ENCODE results near the gene PARD6B.
"Not testable (repeated sequence)": the region's sequence is repeated elsewhere in the genome, so short reads cannot be mapped to it uniquely, and the experiment has no call there.

The PARD6B gene

GRCh38 chr20:50708845-50709635 lies 22.3 kb upstream of the PARD6B start:
- Histone ChIP-seq H3K36me3 (ENCODE audit: control insufficient read depth, low read depth, low read length) (no peaks in the 10 kb centered on the region), H3K9me3 (ENCODE audit: control insufficient read depth, low read depth, low read length) (no peaks in the 10 kb centered on the region), H3K27me3 (ENCODE audit: control insufficient read depth, insufficient read depth, low read length) (no peaks in the 10 kb centered on the region), H3K9ac (ENCODE audit: low read length) (no peak overlapping the region), H3K27ac (ENCODE audit: low read length) (no peak overlapping the region), H3K4me1 (ENCODE audit: control insufficient read depth, low read depth, low read length) (peaks cover 8% of the 10 kb centered on the region), H3K4me3 (ENCODE audit: low read length) (no peak overlapping the region)

DNA sequence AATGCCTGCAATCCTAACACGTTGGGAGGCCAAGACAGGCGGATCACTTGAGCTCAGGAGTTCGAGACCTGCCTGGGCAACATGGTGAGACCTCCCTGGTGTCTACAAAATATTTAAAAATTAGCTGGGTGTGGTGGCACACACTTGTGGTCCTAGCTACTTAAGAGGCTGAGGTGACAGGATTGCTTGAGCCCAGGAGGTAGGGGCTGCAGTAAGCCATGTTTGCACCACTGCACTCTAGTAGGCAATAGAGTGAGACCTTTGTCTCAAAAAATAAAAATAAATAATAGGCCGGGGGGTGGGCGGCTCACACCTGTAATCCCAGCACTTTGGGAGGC lies 21.8 kb upstream of the PARD6B start:
- H3K9ac ChIP-seq (ENCODE audit: low read length) = no peak overlapping the region
- no peak overlapping the region for H3K4me3 ChIP-seq (ENCODE audit: low read length)
- H3K4me1 ChIP-seq (ENCODE audit: control insufficient read depth, low read depth, low read length) = peaks cover 7% of the 10 kb centered on the region
- H3K9me3 ChIP-seq (ENCODE audit: control insufficient read depth, low read depth, low read length) = no peaks in the 10 kb centered on the region
- no peaks in the 10 kb centered on the region for H3K36me3 ChIP-seq (ENCODE audit: control insufficient read depth, low read depth, low read length)
- no peak overlapping the region for H3K27ac ChIP-seq (ENCODE audit: low read length)
- no peaks in the 10 kb centered on the region for H3K27me3 ChIP-seq (ENCODE audit: control insufficient read depth, insufficient read depth, low read length)

GRCh38 chr20:50710492-50711063 lies 20.8 kb upstream of the PARD6B start:
- Histone ChIP-seq H3K4me3 (ENCODE audit: low read length) (no peak overlapping the region), H3K9ac (ENCODE audit: low read length) (no peak overlapping the region), H3K27ac (ENCODE audit: low read length) (no peak overlapping the region), H3K9me3 (ENCODE audit: control insufficient read depth, low read depth, low read length) (no peaks in the 10 kb centered on the region), H3K4me1 (ENCODE audit: control insufficient read depth, low read depth, low read length) (peaks cover 3% of the 10 kb centered on the region), H3K36me3 (ENCODE audit: control insufficient read depth, low read depth, low read length) (no peaks in the 10 kb centered on the region), H3K27me3 (ENCODE audit: control insufficient read depth, insufficient read depth, low read length) (no peaks in the 10 kb centered on the region)

GRCh38 chr20:50711113-50711825 lies 20.1 kb upstream of the PARD6B start:
- no peak overlapping the region for H3K27ac ChIP-seq (ENCODE audit: low read length)
- H3K36me3 ChIP-seq (ENCODE audit: control insufficient read depth, low read depth, low read length) = no peaks in the 10 kb centered on the region
- H3K27me3 ChIP-seq (ENCODE audit: control insufficient read depth, insufficient read depth, low read length) = no peaks in the 10 kb centered on the region
- H3K4me3 ChIP-seq (ENCODE audit: low read length) = no peak overlapping the region
- no peak overlapping the region for H3K9ac ChIP-seq (ENCODE audit: low read length)
- no peaks in the 10 kb centered on the region for H3K9me3 ChIP-seq (ENCODE audit: control insufficient read depth, low read depth, low read length)
- H3K4me1 ChIP-seq (ENCODE audit: control insufficient read depth, low read depth, low read length) = peaks cover 3% of the 10 kb centered on the region

- Histone ChIP-seq H3K9me3 (ENCODE audit: control insufficient read depth, low read depth, low read length) (no peaks in the 10 kb centered on the region), H3K27me3 (ENCODE audit: control insufficient read depth, insufficient read depth, low read length) (no peaks in the 10 kb centered on the region), H3K4me3 (ENCODE audit: low read length) (no peak overlapping the region), H3K4me1 (ENCODE audit: control insufficient read depth, low read depth, low read length) (peaks cover 5% of the 10 kb centered on the region), H3K9ac (ENCODE audit: low read length) (no peak overlapping the region), H3K36me3 (ENCODE audit: control insufficient read depth, low read depth, low read length) (no peaks in the 10 kb centered on the region), H3K27ac (ENCODE audit: low read length) (no peak overlapping the region)
Measured at GRCh38 chr20:50712771-50713656, 18.4 kb upstream of the PARD6B start.

- no peaks in the 10 kb centered on the region for H3K9me3 ChIP-seq (ENCODE audit: control insufficient read depth, low read depth, low read length)
- no peak overlapping the region for H3K27ac ChIP-seq (ENCODE audit: low read length)
- no peak overlapping the region for H3K4me3 ChIP-seq (ENCODE audit: low read length)
- H3K9ac ChIP-seq (ENCODE audit: low read length) = no peak overlapping the region
- H3K27me3 ChIP-seq (ENCODE audit: control insufficient read depth, insufficient read depth, low read length) = no peaks in the 10 kb centered on the region
- peaks cover 9% of the 10 kb centered on the region for H3K4me1 ChIP-seq (ENCODE audit: control insufficient read depth, low read depth, low read length)
- no peaks in the 10 kb centered on the region for H3K36me3 ChIP-seq (ENCODE audit: control insufficient read depth, low read depth, low read length)
Measured at GRCh38 chr20:50713657-50714101, 17.7 kb upstream of the PARD6B start.

- not testable (repeated sequence) for H3K4me1 ChIP-seq (ENCODE audit: control insufficient read depth, low read depth, low read length)
Measured at GRCh38 chr20:50714426-50714825, 17.0 kb upstream of the PARD6B start.

DNA sequence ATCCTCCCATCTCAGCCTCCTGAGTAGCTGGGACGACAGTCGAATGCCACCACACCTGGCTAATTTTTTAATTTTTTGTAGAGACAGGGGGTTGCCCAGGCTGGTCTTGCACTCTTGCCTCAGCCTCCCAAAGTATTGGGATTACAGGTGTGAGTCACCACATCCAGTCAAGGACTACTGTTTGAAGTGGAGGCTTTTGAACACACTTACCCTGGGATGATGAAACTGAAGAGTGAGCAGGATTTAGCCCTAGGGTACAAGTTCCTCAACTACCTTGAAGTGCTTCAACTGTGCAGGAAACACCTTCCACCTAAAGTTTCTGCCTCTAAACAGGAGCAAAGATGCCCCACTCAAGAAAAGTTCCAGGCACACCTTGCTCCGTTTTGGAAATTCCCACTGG lies 15.7 kb upstream of the PARD6B start:
- Histone ChIP-seq H3K27me3 (ENCODE audit: control insufficient read depth, insufficient read depth, low read length) (no peaks in the 10 kb centered on the region), H3K27ac (ENCODE audit: low read length) (no peak overlapping the region), H3K4me1 (ENCODE audit: control insufficient read depth, low read depth, low read length) (peaks cover 9% of the 10 kb centered on the region), H3K9ac (ENCODE audit: low read length) (no peak overlapping the region), H3K4me3 (ENCODE audit: low read length) (no peak overlapping the region), H3K9me3 (ENCODE audit: control insufficient read depth, low read depth, low read length) (no peaks in the 10 kb centered on the region), H3K36me3 (ENCODE audit: control insufficient read depth, low read depth, low read length) (no peaks in the 10 kb centered on the region)

More at GRCh38 chr20:50714426-50714825, 17.0 kb upstream of the PARD6B start:
- H3K9ac ChIP-seq (ENCODE audit: low read length); H3K27ac ChIP-seq (ENCODE audit: low read length); H3K4me3 ChIP-seq (ENCODE audit: low read length); H3K27me3 ChIP-seq (ENCODE audit: control insufficient read depth, insufficient read depth, low read length); H3K9me3 ChIP-seq (ENCODE audit: control insufficient read depth, low read depth, low read length); H3K36me3 ChIP-seq (ENCODE audit: control insufficient read depth, low read depth, low read length): not testable (repeated sequence)

- H3K4me1 ChIP-seq (ENCODE audit: control insufficient read depth, low read depth, low read length) = peaks cover 6% of the 10 kb centered on the region
- H3K36me3 ChIP-seq (ENCODE audit: control insufficient read depth, low read depth, low read length) = no peaks in the 10 kb centered on the region
- no peaks in the 10 kb centered on the region for H3K27me3 ChIP-seq (ENCODE audit: control insufficient read depth, insufficient read depth, low read length)
- H3K9ac ChIP-seq (ENCODE audit: low read length) = no peak overlapping the region
- no peak overlapping the region for H3K4me3 ChIP-seq (ENCODE audit: low read length)
- H3K27ac ChIP-seq (ENCODE audit: low read length) = no peak overlapping the region
- no peaks in the 10 kb centered on the region for H3K9me3 ChIP-seq (ENCODE audit: control insufficient read depth, low read depth, low read length)
Measured at GRCh38 chr20:50716518-50716917, 14.9 kb upstream of the PARD6B start.

DNA sequence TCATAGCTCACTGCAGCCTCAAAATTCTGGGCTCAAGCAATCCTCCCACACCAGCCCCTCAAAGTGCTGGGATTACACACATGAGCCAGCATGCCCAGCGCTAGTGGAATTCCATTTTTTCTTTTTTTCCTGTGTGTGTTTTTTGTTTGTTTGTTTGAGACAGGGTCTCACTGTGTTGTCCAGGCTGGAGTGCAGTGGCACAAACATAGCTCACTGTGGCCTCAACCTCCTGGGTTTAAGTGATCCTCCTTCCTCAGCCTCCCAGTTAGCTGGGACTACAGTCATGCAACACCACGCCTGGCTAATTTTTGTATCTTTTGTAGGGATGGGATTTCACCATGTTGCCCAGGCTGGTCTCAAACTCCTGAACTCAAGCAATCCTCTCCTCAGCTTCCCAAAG lies 14.1 kb upstream of the PARD6B start:
- Histone ChIP-seq H3K9me3 (ENCODE audit: control insufficient read depth, low read depth, low read length) (no peaks in the 10 kb centered on the region), H3K4me3 (ENCODE audit: low read length) (no peak overlapping the region), H3K36me3 (ENCODE audit: control insufficient read depth, low read depth, low read length) (no peaks in the 10 kb centered on the region), H3K9ac (ENCODE audit: low read length) (no peak overlapping the region), H3K4me1 (ENCODE audit: control insufficient read depth, low read depth, low read length) (peaks cover 6% of the 10 kb centered on the region), H3K27me3 (ENCODE audit: control insufficient read depth, insufficient read depth, low read length) (no peaks in the 10 kb centered on the region), H3K27ac (ENCODE audit: low read length) (no peak overlapping the region)
